Measurements from ENCODE around the gene KRT77. TPM values are rescaled to one million over a fixed set of nuclear protein-coding genes. Genes with fewer than 3 reads are reported as not detected.

The KRT77 gene
- total RNA-seq, 2 experiments from 2014 or later = not detected

DNA sequence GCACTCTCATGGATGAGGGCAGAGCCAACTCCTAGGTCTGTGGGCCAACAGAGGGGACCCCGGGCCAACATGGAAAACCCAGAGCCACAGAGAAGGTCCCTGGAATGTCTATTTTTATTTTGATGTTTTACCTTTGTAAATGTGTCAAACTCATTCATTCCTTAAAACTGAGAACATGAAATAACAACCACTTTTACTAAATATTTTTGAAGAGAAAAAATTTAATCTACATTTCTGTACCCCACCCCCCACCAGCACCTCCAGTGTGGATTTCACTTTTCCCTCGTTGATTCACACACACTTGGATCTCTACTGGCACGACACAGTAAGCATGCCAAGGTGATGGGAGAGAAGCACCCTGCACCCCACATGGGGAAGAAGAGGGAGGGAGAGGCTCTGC lies 6.7 kb downstream of the KRT77 start:
- peaks cover 37% of the 10 kb centered on the region for H3K27me3 Mint-ChIP-seq
- no peaks in the 10 kb centered on the region for H3K9me3 Mint-ChIP-seq (ENCODE audit: low read depth)
- H3K36me3 Mint-ChIP-seq = no peaks in the 10 kb centered on the region
- CTCF ChIA-PET = no interaction called here
- ATAC-seq = no peak
- H3K4me1 Mint-ChIP-seq = no peaks in the 10 kb centered on the region
- H3K4me3 Mint-ChIP-seq = no peak overlapping the region
- H3K27ac Mint-ChIP-seq = no peak overlapping the region
- no peak for DNase-seq

DNA sequence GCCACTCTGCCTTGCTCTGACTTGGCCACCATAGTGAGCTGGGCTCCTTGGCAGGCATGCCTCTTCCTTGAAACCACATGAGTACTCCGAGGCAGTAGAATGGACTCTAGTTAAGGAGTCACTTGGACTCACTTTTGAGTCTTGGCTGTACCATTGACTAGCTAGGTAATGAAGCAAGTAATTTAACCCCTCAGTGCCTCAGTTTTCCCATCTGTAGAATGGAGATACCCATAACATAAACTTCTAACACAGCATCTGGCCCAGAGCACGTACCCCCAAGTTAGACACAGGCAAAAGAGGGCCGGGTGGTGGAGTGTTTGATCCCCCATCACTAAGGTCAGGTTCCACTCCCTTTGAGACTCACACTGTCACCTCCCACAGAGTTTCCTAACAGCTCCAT lies 8.3 kb downstream of the KRT77 start:
- no peak for DNase-seq
- Mint-ChIP-seq H3K4me3 (no peak overlapping the region), H3K27ac (no peak overlapping the region), H3K9me3 (ENCODE audit: low read depth) (no peaks in the 10 kb centered on the region), H3K27me3 (peaks cover 52% of the 10 kb centered on the region), H3K36me3 (no peaks in the 10 kb centered on the region), H3K4me1 (peaks cover 10% of the 10 kb centered on the region)
- CTCF ChIA-PET = interaction anchor here (1.6 kb wide), 1 partner anchor 9 kb away, joined by 4 read pairs; no protein-coding TSS in a partner anchor
- ATAC-seq = no peak

DNA sequence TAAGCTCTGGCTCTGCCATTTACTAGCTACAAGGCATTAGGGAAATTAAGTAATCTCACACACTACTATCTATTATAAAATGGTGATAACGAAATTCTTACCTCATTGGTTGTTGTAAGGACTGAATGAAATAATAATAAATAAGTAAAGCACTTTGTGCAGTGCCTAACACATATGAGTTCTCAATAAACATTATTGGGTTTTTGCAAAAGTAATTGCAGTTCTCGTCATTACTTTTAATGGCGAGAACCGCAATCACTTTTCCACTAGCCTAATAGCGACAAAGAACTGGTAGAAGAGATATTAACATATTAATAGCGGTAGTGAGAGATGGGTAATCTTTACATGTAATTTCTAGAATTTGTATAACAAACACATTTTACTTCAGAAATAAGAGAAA lies 9.2 kb downstream of the KRT77 start:
- Mint-ChIP-seq H3K27ac (no peak overlapping the region), H3K36me3 (no peaks in the 10 kb centered on the region), H3K9me3 (ENCODE audit: low read depth) (no peaks in the 10 kb centered on the region), H3K4me3 (no peak overlapping the region), H3K4me1 (peaks cover 11% of the 10 kb centered on the region), H3K27me3 (peaks cover 61% of the 10 kb centered on the region)
- ATAC-seq (no peak), DNase-seq (no peak)
- CTCF ChIA-PET = no interaction called here

DNA sequence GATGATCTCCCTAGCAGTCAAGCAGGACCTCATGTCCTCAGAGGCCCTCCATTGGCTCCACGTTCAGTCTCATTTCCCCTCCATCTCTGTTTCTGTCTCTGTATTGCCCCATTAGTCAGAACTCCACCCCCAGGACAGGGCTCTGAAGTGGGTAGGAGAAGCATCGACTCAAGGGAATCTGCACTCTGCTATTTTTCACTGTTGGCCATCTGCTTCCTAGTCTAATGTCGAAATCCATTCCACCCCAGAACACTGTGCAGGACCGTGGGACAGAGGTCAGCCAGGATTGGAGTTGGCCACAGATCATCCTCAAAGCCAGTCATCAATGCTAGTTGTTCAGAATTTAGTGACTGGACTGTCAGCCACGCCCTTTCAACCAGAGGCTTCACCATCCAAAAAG lies 10.1 kb downstream of the KRT77 start:
- Mint-ChIP-seq H3K36me3 (no peaks in the 10 kb centered on the region), H3K4me3 (no peak overlapping the region), H3K27ac (no peak overlapping the region), H3K4me1 (peaks cover 11% of the 10 kb centered on the region), H3K27me3 (peaks cover 68% of the 10 kb centered on the region), H3K9me3 (ENCODE audit: low read depth) (no peaks in the 10 kb centered on the region)
- ATAC-seq (no peak), DNase-seq (no peak)
- CTCF ChIA-PET = interaction anchor here (2.5 kb wide), 1 partner anchor 187 kb away, joined by 9 read pairs; no protein-coding TSS in a partner anchor

DNA sequence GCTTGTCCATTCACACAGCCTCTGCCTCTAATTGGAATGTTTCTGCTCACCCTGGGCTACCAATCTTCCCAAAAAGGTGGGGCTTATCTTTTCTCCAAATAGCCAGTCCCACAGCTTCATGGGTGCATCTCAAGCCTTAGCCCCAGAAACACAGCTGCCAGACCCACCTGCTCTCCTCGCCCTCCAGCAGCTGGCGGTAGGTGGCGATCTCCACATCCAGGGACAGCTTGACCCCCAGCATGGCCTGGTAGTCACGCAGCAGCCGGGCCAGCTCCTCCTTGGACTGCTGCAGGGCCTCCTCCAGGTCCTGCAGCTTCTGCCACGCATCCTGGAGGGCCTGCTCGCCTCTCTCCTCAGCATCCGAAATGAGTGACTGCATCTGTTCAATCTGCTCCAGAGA lies 11.1 kb downstream of the KRT77 start:
- H3K4me3 Mint-ChIP-seq = no peak overlapping the region
- CTCF ChIA-PET = interaction anchor here (1.0 to 2.5 kb wide), 2 partner anchors 188 to 285 kb away, joined by 3 to 9 read pairs; no protein-coding TSS in a partner anchor
- H3K36me3 Mint-ChIP-seq = no peaks in the 10 kb centered on the region
- H3K4me1 Mint-ChIP-seq = peaks cover 11% of the 10 kb centered on the region
- no peak for ATAC-seq
- no peak for DNase-seq
- H3K27me3 Mint-ChIP-seq = peaks cover 71% of the 10 kb centered on the region
- H3K9me3 Mint-ChIP-seq (ENCODE audit: low read depth) = no peaks in the 10 kb centered on the region
- no peak overlapping the region for H3K27ac Mint-ChIP-seq

DNA sequence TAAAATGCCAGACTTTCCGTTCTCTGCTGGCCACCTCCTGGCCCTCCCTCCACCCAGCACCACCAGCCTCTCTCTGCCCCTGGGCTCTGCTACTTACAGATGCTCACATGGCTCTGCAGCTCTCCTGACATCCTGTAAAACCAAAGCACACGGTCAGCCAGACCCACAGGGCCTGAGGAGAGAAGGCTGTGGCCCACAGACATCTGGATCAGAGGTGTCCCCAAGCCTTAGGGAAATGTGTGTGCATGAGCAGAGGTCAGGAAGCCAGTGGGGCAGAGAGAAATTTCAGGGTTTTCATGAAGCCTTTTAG lies 11.5 kb downstream of the KRT77 start:
- H3K27ac Mint-ChIP-seq = no peak overlapping the region
- H3K27me3 Mint-ChIP-seq = peaks cover 69% of the 10 kb centered on the region
- no peak overlapping the region for H3K4me3 Mint-ChIP-seq
- H3K4me1 Mint-ChIP-seq = peaks cover 11% of the 10 kb centered on the region
- CTCF ChIA-PET = interaction anchor here (2.5 kb wide), 1 partner anchor 188 kb away, joined by 9 read pairs; no protein-coding TSS in a partner anchor
- no peaks in the 10 kb centered on the region for H3K36me3 Mint-ChIP-seq
- DNase-seq = no peak
- H3K9me3 Mint-ChIP-seq (ENCODE audit: low read depth) = no peaks in the 10 kb centered on the region
- ATAC-seq = no peak

DNA sequence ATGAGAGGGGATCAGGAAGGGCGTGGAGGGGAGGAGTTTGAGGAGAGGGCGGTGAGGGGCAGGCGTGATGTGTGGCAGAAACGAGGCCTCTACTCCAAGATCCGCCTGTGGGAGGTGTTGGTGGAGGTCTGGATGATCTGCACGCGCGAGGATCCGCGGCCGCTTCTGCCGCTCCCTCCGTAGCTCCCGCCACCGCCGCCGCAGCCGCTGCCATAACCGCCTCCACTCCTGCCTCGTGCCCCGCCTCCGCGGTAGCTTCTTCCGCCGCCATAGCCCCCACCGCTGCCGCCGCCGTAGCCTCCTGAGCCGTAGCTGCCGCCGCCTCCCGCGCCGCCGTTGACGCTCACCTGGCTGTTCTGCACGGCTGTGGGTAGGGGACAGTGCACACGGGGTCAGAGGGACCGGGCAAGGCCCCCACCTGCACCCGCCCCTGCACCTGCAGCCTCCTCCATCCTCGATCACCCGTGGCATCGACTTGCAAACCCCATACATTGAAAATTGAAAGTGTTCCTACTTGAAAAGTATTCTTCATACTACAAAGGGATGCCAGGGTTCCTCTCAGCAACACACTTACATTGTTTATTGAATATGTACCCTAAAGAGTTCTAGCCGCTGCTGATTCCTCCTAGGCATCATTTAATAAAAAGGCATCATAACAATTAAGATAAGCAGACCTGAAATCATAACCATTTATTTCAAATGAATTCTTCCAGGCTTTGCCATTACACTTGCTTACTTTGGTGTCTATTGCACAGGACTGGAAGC lies 12.1 kb downstream of the KRT77 start:
- Mint-ChIP-seq H3K4me3 (peak overlapping the region; percentile 8), H3K4me1 (peaks cover 11% of the 10 kb centered on the region), H3K36me3 (no peaks in the 10 kb centered on the region), H3K9me3 (ENCODE audit: low read depth) (no peaks in the 10 kb centered on the region), H3K27ac (no peak overlapping the region), H3K27me3 (peaks cover 72% of the 10 kb centered on the region)
- DNase-seq (peak; percentile 43), ATAC-seq (peak; percentile 50)
- CTCF ChIA-PET = interaction anchor here (0.9 to 2.5 kb wide), 3 partner anchors 80 to 194 kb away, joined by 3 to 9 read pairs (median 4); no protein-coding TSS in a partner anchor

DNA sequence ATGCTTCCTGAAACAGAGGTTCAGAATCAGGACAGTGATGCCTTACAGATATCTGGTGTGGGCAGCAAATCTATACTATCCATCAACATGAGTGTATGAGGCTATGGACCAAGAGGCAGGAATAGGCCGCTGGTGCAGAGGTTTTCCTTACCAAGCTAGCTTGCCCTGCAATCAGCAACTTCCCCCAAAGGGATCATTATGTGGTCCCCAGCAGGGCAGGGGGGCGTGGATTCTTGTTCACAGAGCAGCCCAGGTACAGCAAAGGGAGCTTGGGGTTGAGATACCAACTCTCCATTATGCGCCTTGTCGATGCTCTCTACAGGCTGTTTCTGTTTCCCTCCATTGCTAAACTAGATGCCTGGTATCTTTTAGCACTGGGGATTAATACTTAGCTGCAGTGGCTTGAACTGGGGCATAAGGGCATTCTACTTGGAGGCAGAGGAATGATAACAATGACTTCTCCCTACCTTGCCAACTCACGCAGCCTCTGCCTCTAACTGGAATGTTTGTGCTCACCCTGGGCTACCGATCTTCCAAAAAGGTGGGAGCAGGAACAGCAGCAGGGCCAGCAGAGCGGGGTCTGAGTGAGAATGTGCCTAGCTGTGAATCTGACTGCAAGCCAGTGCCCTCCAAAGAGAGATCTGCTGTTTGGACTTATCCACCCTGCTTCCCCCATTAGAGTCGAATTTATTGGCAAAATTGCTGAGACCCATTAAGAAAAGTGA lies 12.8 kb downstream of the KRT77 start:
- Mint-ChIP-seq H3K36me3 (no peaks in the 10 kb centered on the region), H3K9me3 (ENCODE audit: low read depth) (no peaks in the 10 kb centered on the region), H3K4me1 (peaks cover 11% of the 10 kb centered on the region), H3K27ac (no peak overlapping the region), H3K4me3 (no peak overlapping the region), H3K27me3 (peaks cover 72% of the 10 kb centered on the region)
- DNase-seq = no peak
- ATAC-seq = no peak
- CTCF ChIA-PET = interaction anchor here (0.7 to 1.2 kb wide), 3 partner anchors 9 to 195 kb away, joined by 3 to 4 read pairs (median 3); no protein-coding TSS in a partner anchor

DNA sequence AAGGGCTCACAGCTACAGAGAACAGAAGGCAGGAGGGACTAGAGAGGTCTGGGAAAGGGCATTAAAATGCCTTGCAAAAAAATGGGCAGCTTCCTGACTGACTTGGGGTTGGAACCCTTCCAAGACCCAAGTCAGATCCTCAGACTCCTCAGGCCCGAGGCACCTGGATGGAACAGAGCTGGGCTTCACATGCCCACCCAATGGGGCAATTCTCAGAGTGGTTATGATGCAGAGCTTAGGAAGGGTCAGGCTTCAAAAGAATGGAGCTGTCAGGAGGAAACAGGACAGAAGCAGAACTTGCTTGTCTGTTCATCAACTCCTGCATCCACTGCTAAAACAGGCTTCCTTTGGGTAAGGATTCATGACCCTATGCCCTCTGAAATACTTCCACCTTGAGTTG lies 13.4 kb downstream of the KRT77 start:
- Mint-ChIP-seq H3K4me3 (no peak overlapping the region), H3K27ac (no peak overlapping the region), H3K9me3 (ENCODE audit: low read depth) (no peaks in the 10 kb centered on the region), H3K36me3 (no peaks in the 10 kb centered on the region), H3K27me3 (peaks cover 70% of the 10 kb centered on the region), H3K4me1 (peaks cover 11% of the 10 kb centered on the region)
- CTCF ChIA-PET = interaction anchor here (0.7 kb wide), 1 partner anchor 8 kb away, joined by 3 read pairs; no protein-coding TSS in a partner anchor
- ATAC-seq (no peak), DNase-seq (no peak)

DNA sequence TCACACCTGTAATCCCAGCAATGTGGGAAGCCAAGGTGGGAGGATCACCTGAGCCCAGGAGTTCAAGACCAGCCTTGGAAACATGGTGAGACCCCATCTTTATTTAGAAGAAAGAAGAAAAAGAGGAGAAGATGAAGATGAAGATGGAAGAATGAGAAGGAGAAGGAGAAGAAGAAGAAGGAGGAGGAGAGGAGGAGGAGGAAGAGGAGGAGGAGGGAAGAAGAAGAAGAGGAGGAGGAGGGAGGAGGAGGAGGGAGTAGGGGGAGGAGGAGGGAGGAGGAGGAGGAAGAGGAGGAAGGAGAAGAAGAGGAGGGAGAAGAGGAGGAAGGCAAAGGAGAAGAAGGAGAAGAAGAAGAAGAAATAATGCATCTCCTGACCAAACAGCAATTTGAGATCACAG lies 14.1 kb downstream of the KRT77 start:
- Mint-ChIP-seq H3K27ac (no peak overlapping the region), H3K36me3 (no peaks in the 10 kb centered on the region), H3K27me3 (peaks cover 69% of the 10 kb centered on the region)

DNA sequence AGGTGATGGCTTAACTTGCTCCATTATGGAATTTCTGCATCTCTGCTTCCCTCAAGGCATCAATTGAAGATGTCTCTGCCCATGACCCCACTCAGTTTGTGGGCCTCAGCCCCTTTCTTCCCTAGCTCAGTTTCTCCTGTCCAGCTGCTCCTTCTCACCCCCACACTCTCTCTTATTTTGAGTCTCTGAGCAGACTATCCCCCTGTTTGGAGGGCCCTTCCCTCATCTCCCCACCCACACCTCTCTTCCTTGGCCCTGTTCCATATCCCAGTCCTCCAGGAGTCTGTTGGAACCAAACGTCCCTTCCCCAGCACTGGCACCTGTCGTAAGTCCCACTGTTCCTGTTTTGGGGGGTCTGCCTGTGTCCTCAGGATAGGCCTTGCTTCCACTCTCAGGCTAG lies 14.8 kb downstream of the KRT77 start:
- no peak for ATAC-seq
- Mint-ChIP-seq H3K4me3 (no peak overlapping the region), H3K27ac (no peak overlapping the region), H3K4me1 (peaks cover 11% of the 10 kb centered on the region), H3K27me3 (peaks cover 72% of the 10 kb centered on the region), H3K9me3 (ENCODE audit: low read depth) (no peaks in the 10 kb centered on the region), H3K36me3 (no peaks in the 10 kb centered on the region)
- CTCF ChIA-PET = no interaction called here
- no peak for DNase-seq

More for the DNA sequence above, 14.1 kb downstream of the KRT77 start:
- Mint-ChIP-seq H3K4me1 (peaks cover 11% of the 10 kb centered on the region), H3K4me3 (no peak overlapping the region), H3K9me3 (ENCODE audit: low read depth) (no peaks in the 10 kb centered on the region)
- DNase-seq = no peak
- ATAC-seq = no peak
- CTCF ChIA-PET = no interaction called here

DNA sequence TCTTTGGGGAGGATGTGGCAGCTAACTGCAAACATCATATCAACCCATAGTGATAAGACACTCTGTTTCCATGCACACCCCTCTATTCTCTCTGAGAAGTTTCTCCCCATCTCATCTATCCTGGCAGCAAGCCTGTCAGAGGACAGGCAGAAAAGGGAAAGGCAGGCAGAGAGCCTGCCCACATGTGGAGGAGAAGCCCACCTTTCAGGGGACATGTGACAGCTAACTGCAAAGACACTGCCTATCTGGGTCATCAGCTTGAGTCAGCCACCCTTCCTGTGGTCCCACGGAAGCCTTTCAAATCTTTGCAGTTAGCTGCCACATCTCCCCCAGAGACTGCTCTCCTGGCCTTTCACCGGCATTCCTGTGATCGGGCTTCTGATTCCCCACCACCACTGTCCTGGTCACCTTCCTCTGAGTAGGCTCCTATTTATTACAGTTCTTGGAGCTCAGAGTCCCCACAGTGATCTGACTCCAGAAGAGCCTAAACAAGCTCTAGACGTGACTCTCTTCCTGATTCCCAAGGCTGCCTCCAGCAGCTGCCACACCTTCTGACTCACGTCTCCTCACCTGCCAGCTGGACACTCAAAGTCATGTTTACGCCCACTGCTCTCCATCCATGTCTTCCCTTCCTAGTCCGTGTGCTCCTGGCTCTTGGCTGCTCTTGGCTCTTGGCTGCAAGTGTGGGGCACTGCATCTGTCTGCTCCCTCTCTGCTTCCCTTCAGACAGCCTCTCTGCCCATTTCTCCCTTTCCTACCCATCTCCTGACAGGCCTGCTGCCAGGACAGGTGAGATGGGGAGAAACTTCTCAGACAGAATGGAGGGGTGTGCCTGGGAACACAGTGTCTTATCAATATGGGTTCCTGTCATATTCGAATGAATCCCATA lies 15.6 kb downstream of the KRT77 start:
- Mint-ChIP-seq H3K36me3 (no peaks in the 10 kb centered on the region), H3K27me3 (peaks cover 64% of the 10 kb centered on the region)

More for the DNA sequence above, 15.6 kb downstream of the KRT77 start:
- Mint-ChIP-seq H3K4me3 (no peak overlapping the region), H3K4me1 (peaks cover 11% of the 10 kb centered on the region), H3K9me3 (ENCODE audit: low read depth) (no peaks in the 10 kb centered on the region), H3K27ac (no peak overlapping the region)
- CTCF ChIA-PET = no interaction called here
- DNase-seq (no peak), ATAC-seq (no peak)
